ENCODE data around the gene PTDSS2. TPM values are rescaled to one million over a fixed set of nuclear protein-coding genes. Genes with fewer than 3 reads are reported as not detected.
"Not testable (repeated sequence)": the region's sequence is repeated elsewhere in the genome, so short reads cannot be mapped to it uniquely, and the experiment has no call there.

Gene PTDSS2
- total RNA-seq, 3 donors from 2014 or later: 25.7 to 30.9 (median 29.1) TPM

GRCh38 chr11:433641-434040, 16.4 kb upstream of the PTDSS2 start:
- no peaks in the 10 kb centered on the region for H3K9me3 Mint-ChIP-seq
- DNase-seq (no peak), ATAC-seq (no peak)
- no peaks in the 10 kb centered on the region for H3K27me3 Mint-ChIP-seq (ENCODE audit: low read depth)
- H3K4me1 Mint-ChIP-seq (ENCODE audit: low read depth): peaks cover 14% of the 10 kb centered on the region
- H3K36me3 Mint-ChIP-seq (ENCODE audit: insufficient read depth): no peaks in the 10 kb centered on the region
- H3K4me3 Mint-ChIP-seq: no peak overlapping the region

GRCh38 chr11:434496-434895, 15.6 kb upstream of the PTDSS2 start:
- ATAC-seq: no peak
- no peaks in the 10 kb centered on the region for H3K27me3 Mint-ChIP-seq (ENCODE audit: low read depth)
- H3K9me3 Mint-ChIP-seq: no peaks in the 10 kb centered on the region
- H3K36me3 Mint-ChIP-seq (ENCODE audit: insufficient read depth): no peaks in the 10 kb centered on the region
- no peak overlapping the region for H3K4me3 Mint-ChIP-seq
- H3K4me1 Mint-ChIP-seq (ENCODE audit: low read depth): peaks cover 15% of the 10 kb centered on the region
- DNase-seq: no peak

- H3K9me3 Mint-ChIP-seq; H3K27me3 Mint-ChIP-seq (ENCODE audit: low read depth); ATAC-seq; H3K4me3 Mint-ChIP-seq; H3K36me3 Mint-ChIP-seq (ENCODE audit: insufficient read depth); DNase-seq: not testable (repeated sequence)
- H3K4me1 Mint-ChIP-seq (ENCODE audit: low read depth): peaks cover 21% of the 10 kb centered on the region
Observed at GRCh38 chr11:434999-435740, 14.9 kb upstream of the PTDSS2 start.

GRCh38 chr11:437228-437870, 12.7 kb upstream of the PTDSS2 start:
- Mint-ChIP-seq H3K27me3 (ENCODE audit: low read depth) (no peaks in the 10 kb centered on the region), H3K9me3 (no peaks in the 10 kb centered on the region), H3K36me3 (ENCODE audit: insufficient read depth) (no peaks in the 10 kb centered on the region), H3K4me1 (ENCODE audit: low read depth) (peaks cover 30% of the 10 kb centered on the region), H3K4me3 (no peak overlapping the region)
- ATAC-seq (no peak), DNase-seq (no peak)

- no peaks in the 10 kb centered on the region for H3K27me3 Mint-ChIP-seq (ENCODE audit: low read depth)
- peaks cover 30% of the 10 kb centered on the region for H3K4me1 Mint-ChIP-seq (ENCODE audit: low read depth)
- H3K9me3 Mint-ChIP-seq: no peaks in the 10 kb centered on the region
- no peak overlapping the region for H3K4me3 Mint-ChIP-seq
- ATAC-seq (no peak), DNase-seq (no peak)
- H3K36me3 Mint-ChIP-seq (ENCODE audit: insufficient read depth): no peaks in the 10 kb centered on the region
Observed at GRCh38 chr11:438101-438844, 11.8 kb upstream of the PTDSS2 start.

GRCh38 chr11:439315-440064, 10.6 kb upstream of the PTDSS2 start:
- no peaks in the 10 kb centered on the region for H3K36me3 Mint-ChIP-seq (ENCODE audit: insufficient read depth)
- peaks cover 2% of the 10 kb centered on the region for H3K27me3 Mint-ChIP-seq (ENCODE audit: low read depth)
- no peak overlapping the region for H3K4me3 Mint-ChIP-seq
- ATAC-seq (no peak), DNase-seq (no peak)
- H3K4me1 Mint-ChIP-seq (ENCODE audit: low read depth): peaks cover 30% of the 10 kb centered on the region
- no peaks in the 10 kb centered on the region for H3K9me3 Mint-ChIP-seq

- peaks cover 30% of the 10 kb centered on the region for H3K4me1 Mint-ChIP-seq (ENCODE audit: low read depth)
- peak overlapping the region; percentile 74 for H3K4me3 Mint-ChIP-seq
- DNase-seq: no peak
- ATAC-seq: no peak
- no peaks in the 10 kb centered on the region for H3K9me3 Mint-ChIP-seq
- peaks cover 2% of the 10 kb centered on the region for H3K27me3 Mint-ChIP-seq (ENCODE audit: low read depth)
- no peaks in the 10 kb centered on the region for H3K36me3 Mint-ChIP-seq (ENCODE audit: insufficient read depth)
Observed at GRCh38 chr11:440065-441042, 9.7 kb upstream of the PTDSS2 start.

GRCh38 chr11:441043-441417, 9.0 kb upstream of the PTDSS2 start:
- ATAC-seq: no peak
- Mint-ChIP-seq H3K27me3 (ENCODE audit: low read depth) (peaks cover 2% of the 10 kb centered on the region), H3K9me3 (no peaks in the 10 kb centered on the region), H3K4me1 (ENCODE audit: low read depth) (peaks cover 30% of the 10 kb centered on the region), H3K36me3 (ENCODE audit: insufficient read depth) (no peaks in the 10 kb centered on the region), H3K4me3 (peak overlapping the region; percentile 74)
- no peak for DNase-seq

GRCh38 chr11:441418-442274, 8.4 kb upstream of the PTDSS2 start, which contains the start of gene ANO9:
Gene ANO9 (minus strand): TSS chr11:442011. CDS start chr11:441926, 85 bp downstream.
- Mint-ChIP-seq H3K9me3 (no peaks in the 10 kb centered on the region), H3K27me3 (ENCODE audit: low read depth) (peaks cover 2% of the 10 kb centered on the region), H3K4me1 (ENCODE audit: low read depth) (peaks cover 26% of the 10 kb centered on the region), H3K4me3 (peak within 1 kb of the TSS; percentile 74), H3K36me3 (ENCODE audit: insufficient read depth) (no peaks in the 10 kb centered on the region)
- ATAC-seq: peak; percentile 90 to 91
- peak; percentile 54 for DNase-seq

GRCh38 chr11:442611-443081, 7.4 kb upstream of the PTDSS2 start:
- ATAC-seq (no peak), DNase-seq (no peak)
- Mint-ChIP-seq H3K36me3 (ENCODE audit: insufficient read depth) (no peaks in the 10 kb centered on the region), H3K9me3 (no peaks in the 10 kb centered on the region), H3K27me3 (ENCODE audit: low read depth) (peaks cover 2% of the 10 kb centered on the region), H3K4me1 (ENCODE audit: low read depth) (peaks cover 20% of the 10 kb centered on the region), H3K4me3 (peak overlapping the region; percentile 16)

GRCh38 chr11:443542-444199, 6.4 kb upstream of the PTDSS2 start:
- ATAC-seq: no peak
- Mint-ChIP-seq H3K4me3 (no peak overlapping the region), H3K36me3 (ENCODE audit: insufficient read depth) (no peaks in the 10 kb centered on the region), H3K4me1 (ENCODE audit: low read depth) (peaks cover 19% of the 10 kb centered on the region), H3K27me3 (ENCODE audit: low read depth) (peaks cover 2% of the 10 kb centered on the region), H3K9me3 (no peaks in the 10 kb centered on the region)
- DNase-seq: no peak
